GM12878 (cell line): ENCODE measurements around the gene BICC1. TPM values are rescaled to one million over a fixed set of nuclear protein-coding genes. Genes with fewer than 3 reads are reported as not detected.

Experiments used
- ATAC-seq: fragments of 200-7000 bp; cut with Tn5 transposase; 3 replicates; pipeline ENCODE4 v1.9.1; 2020; ENCODE audit warnings: mild to moderate bottlenecking, moderate library complexity
- BruUV-seq: library from RNA; stranded (reverse); fragments of 400-500 nt; replicated peaks from 2 replicates; lab custom pipeline; 2021; lab: Mats Ljungman, UMichigan
- CTCF ChIA-PET: fragments of 300-600 bp; sonication (Branson Sonifier 250); formaldehyde crosslinking; extraction: SDS; loops from one replicate; lab custom pipeline; 2021; ENCODE audit warnings: inconsistent platforms; lab: Yijun Ruan, JAX
- POLR2A ChIA-PET: fragments of 350-600 bp; formaldehyde crosslinking; extraction: SDS; loops from one replicate; lab custom pipeline; 2021; ENCODE audit warnings: inconsistent platforms; lab: Charles Lee
- RAD21 ChIA-PET: fragments of 300-600 bp; sonication (Branson Sonifier 250); formaldehyde crosslinking; loops from one replicate; lab custom pipeline; 2023; ENCODE audit warnings: antibody characterized with exemption; ENCODE audit not compliant: unreplicated experiment; lab: Charles Lee
- SMC1A ChIA-PET: fragments of 300-600 bp; sonication (Branson Sonifier 250); formaldehyde crosslinking; loops from one replicate; lab custom pipeline; 2023; ENCODE audit not compliant: unreplicated experiment, uncharacterized antibody; lab: Charles Lee
- DNase-seq: peaks from one replicate; pipeline ENCODE4 v3.0.0-alpha.2; 2011; ENCODE audit warnings: low read depth, low spot score
- FAIRE-seq: peaks from 3 replicates; lab custom pipeline; 2011; peaks lifted over from hg19 to GRCh38; lab: Jason Lieb, UNC
- H2AFZ ChIP-seq: 2 replicates; pipeline ENCODE4 v1.6.0; 2011; ENCODE audit warnings: low read depth, low read length, control low read depth; ENCODE audit not compliant: control insufficient read depth
- H3K27ac ChIP-seq: 2 replicates; pipeline ENCODE4 v1.5.1; 2011; ENCODE audit warnings: control low read depth; ENCODE audit not compliant: control insufficient read depth, insufficient read depth
- H3K27me3 ChIP-seq, 2 experiments: replicated peaks in 1 of 2; 2 replicates each; pipeline versions ENCODE4 v1.6.0 to v1.6.1; 2011; ENCODE audit warnings: low read length in 1 of 2; ENCODE audit not compliant: control insufficient read depth in 2 of 2, insufficient read depth in 2 of 2
- H3K36me3 ChIP-seq, 2 experiments: 2 replicates each; pipeline ENCODE4 v1.5.1; 2011; ENCODE audit warnings: low read length in 1 of 2; ENCODE audit not compliant: control insufficient read depth in 2 of 2, insufficient read depth in 2 of 2
- H3K4me1 ChIP-seq: 2 replicates; pipeline ENCODE4 v1.6.1; 2011; ENCODE audit warnings: mild to moderate bottlenecking, low read length, moderate library complexity, mixed read lengths; ENCODE audit not compliant: control insufficient read depth, insufficient read depth
- H3K4me2 ChIP-seq: 2 replicates; pipeline ENCODE4 v1.6.0; 2011; ENCODE audit warnings: control low read depth; ENCODE audit not compliant: control insufficient read depth, insufficient read depth
- H3K4me3 ChIP-seq: fragments of 200-600 bp; sonication (generic); 2 replicates; pipeline ENCODE4 v1.5.1; 2016
- H3K79me2 ChIP-seq: 2 replicates; pipeline ENCODE4 v1.6.0; 2011; ENCODE audit warnings: low read length; ENCODE audit not compliant: control insufficient read depth, insufficient read depth
- H3K9ac ChIP-seq: 2 replicates; pipeline ENCODE4 v1.8.0; 2011; ENCODE audit warnings: low read length, control low read depth, mixed read lengths; ENCODE audit not compliant: control insufficient read depth, insufficient read depth
- H3K9me3 ChIP-seq: replicated peaks from 3 replicates; pipeline ENCODE4 v1.5.1; 2011; ENCODE audit warnings: mild to moderate bottlenecking, low read length; ENCODE audit not compliant: control insufficient read depth, insufficient read depth
- H4K20me1 ChIP-seq: 2 replicates; pipeline ENCODE4 v1.6.0; 2011; ENCODE audit not compliant: control insufficient read depth, insufficient read depth
- CHD1 ChIP-seq: IDR thresholded peaks from 2 replicates; pipeline ENCODE4 v1.6.1; 2012; ENCODE audit warnings: low read depth, low read length, improper control_type of control experiment
- FOXM1 ChIP-seq: IDR thresholded peaks from 2 replicates; pipeline ENCODE4 v1.6.1; 2012; ENCODE audit warnings: low read depth, mild to moderate bottlenecking, inconsistent platforms, low read length, moderate library complexity
- HDAC2 ChIP-seq: fragments of 200-600 bp; sonication (generic); IDR thresholded peaks from 2 replicates; pipeline ENCODE4 v1.6.1; 2017
- KDM1A ChIP-seq: fragments of 200-600 bp; sonication (generic); IDR thresholded peaks from 2 replicates; pipeline ENCODE4 v1.6.1; 2016; ENCODE audit warnings: borderline replicate concordance
- NFYB ChIP-seq: IDR thresholded peaks from 2 replicates; pipeline ENCODE4 v1.6.1; 2011; ENCODE audit warnings: low read depth, mild to moderate bottlenecking, low read length, improper control_type of control experiment, moderate library complexity; ENCODE audit not compliant: insufficient read depth
- SMAD5 ChIP-seq: IDR thresholded peaks from 2 replicates; pipeline ENCODE4 v1.6.1; 2016; ENCODE audit warnings: antibody characterized with exemption, low read depth
- SUPT20H ChIP-seq: IDR thresholded peaks from 2 replicates; pipeline ENCODE4 v1.6.1; 2011; ENCODE audit warnings: low read depth, mild to moderate bottlenecking, low read length, moderate library complexity, borderline replicate concordance; ENCODE audit not compliant: control insufficient read depth
- TAF1 ChIP-seq: IDR thresholded peaks from 2 replicates; pipeline ENCODE4 v1.6.1; 2011; ENCODE audit warnings: mild to moderate bottlenecking, low read depth, low read length, borderline replicate concordance
- in situ Hi-C: fragments of 300-500 bp; cut with MboI; formaldehyde crosslinking; loops from 9 replicates; pipeline ENCODE4 v1.14.3; 2018; ENCODE audit warnings: mixed read lengths
- intact Hi-C: fragments of 100-400 bp; cut with micrococcal nuclease; formaldehyde crosslinking; loops from one replicate; pipeline ENCODE4 v1.14.2; 2022; ENCODE audit not compliant: unreplicated experiment
- polyA plus RNA-seq, 11 experiments: library from polyadenylated mRNA; depleted of rRNA in 4 of 11; unstranded in 6 of 11; stranded (reverse) in 5 of 11; fragments of >200 nt; fragmentation: Nextera tagmentation in 4 of 11; fragmentation: Illumina TruSeq in 1 of 11; extraction: Ambion mirVana in 4 of 11; extraction: Trizol in 1 of 11; gene quantifications; 1 replicate in 1 of 11; 2 replicates in 10 of 11; pipeline versions ENCODE4 v1.2.1 to v1.2.3, GENCODE V29; 2011 to 2016; ENCODE audit warnings: inconsistent platforms in 2 of 11, missing spikeins in 2 of 11, low read depth in 1 of 11
- total RNA-seq, 4 experiments: library from RNA; depleted of rRNA in 3 of 4; stranded (reverse); fragments of >200 nt in 3 of 4; fragmentation: Illumina TruSeq in 1 of 4; extraction: Trizol in 1 of 4; gene quantifications; 2 replicates each; pipeline versions ENCODE4 v1.2.1 to v1.2.3, GENCODE V29; 2013 to 2021
- TF ChIP-seq, protein P1 (sequence below): fragments of 450-650 bp; IDR thresholded peaks from 2 replicates; pipeline ENCODE4 v1.6.1; 2016; ENCODE audit warnings: mild to moderate bottlenecking
- TF ChIP-seq, protein P2 (sequence below): fragments of 450-650 bp; IDR thresholded peaks from 2 replicates; pipeline ENCODE4 v1.6.1; 2018; ENCODE audit warnings: borderline replicate concordance, mild to moderate bottlenecking; ENCODE audit not compliant: partially characterized antibody

Gene BICC1
- total and polyA plus RNA-seq, 10 of the 15 experiments (the other 5 are each of a cell fraction or from before 2014, with no cell fraction given), result 0.01 to 0.10 (median 0.04) TPM; not detected in 5

GRCh38 chr10:58543141-58543540 lies 30.5 kb downstream of the BICC1 start:
- no TSS peak for BruUV-seq
- intact Hi-C loops (no loop called here), in situ Hi-C loops (no loop called here)
- Histone ChIP-seq H3K79me2 (no peaks in the 10 kb centered on the region), H3K9ac (no peak overlapping the region), H2AFZ (no peak overlapping the region), H3K27me3 (no peaks in the 10 kb centered on the region), H3K27ac (no peak overlapping the region), H3K9me3 (no peaks in the 10 kb centered on the region), H3K4me2 (no peak overlapping the region), H4K20me1 (no peaks in the 10 kb centered on the region), H3K36me3 (no peaks in the 10 kb centered on the region), H3K4me1 (no peaks in the 10 kb centered on the region), H3K4me3 (no peak overlapping the region)
- ChIA-PET CTCF (no interaction called here), POLR2A (interaction anchor here (0.7 kb wide), 1 partner anchor 370 kb away, joined by 4 read pairs; no protein-coding TSS in a partner anchor), SMC1A (interaction anchor here (0.8 to 1.4 kb wide), 2 partner anchors 12 to 1042 kb away, joined by 3 to 6 read pairs; no protein-coding TSS in a partner anchor), RAD21 (no interaction called here)
- no peak for ATAC-seq
- FAIRE-seq, result no peak
- no peak for DNase-seq
- TF ChIP-seq, protein P1, sequence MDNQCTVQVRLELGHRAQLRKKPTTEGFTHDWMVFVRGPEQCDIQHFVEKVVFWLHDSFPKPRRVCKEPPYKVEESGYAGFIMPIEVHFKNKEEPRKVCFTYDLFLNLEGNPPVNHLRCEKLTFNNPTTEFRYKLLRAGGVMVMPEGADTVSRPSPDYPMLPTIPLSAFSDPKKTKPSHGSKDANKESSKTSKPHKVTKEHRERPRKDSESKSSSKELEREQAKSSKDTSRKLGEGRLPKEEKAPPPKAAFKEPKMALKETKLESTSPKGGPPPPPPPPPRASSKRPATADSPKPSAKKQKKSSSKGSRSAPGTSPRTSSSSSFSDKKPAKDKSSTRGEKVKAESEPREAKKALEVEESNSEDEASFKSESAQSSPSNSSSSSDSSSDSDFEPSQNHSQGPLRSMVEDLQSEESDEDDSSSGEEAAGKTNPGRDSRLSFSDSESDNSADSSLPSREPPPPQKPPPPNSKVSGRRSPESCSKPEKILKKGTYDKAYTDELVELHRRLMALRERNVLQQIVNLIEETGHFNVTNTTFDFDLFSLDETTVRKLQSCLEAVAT, result no peak
- TF ChIP-seq FOXM1 (no peak), SMAD5 (no peak), TAF1 (no peak), CHD1 (no peak), KDM1A (no peak), HDAC2 (no peak), SUPT20H (no peak), NFYB (no peak)
- TF ChIP-seq, protein P2, sequence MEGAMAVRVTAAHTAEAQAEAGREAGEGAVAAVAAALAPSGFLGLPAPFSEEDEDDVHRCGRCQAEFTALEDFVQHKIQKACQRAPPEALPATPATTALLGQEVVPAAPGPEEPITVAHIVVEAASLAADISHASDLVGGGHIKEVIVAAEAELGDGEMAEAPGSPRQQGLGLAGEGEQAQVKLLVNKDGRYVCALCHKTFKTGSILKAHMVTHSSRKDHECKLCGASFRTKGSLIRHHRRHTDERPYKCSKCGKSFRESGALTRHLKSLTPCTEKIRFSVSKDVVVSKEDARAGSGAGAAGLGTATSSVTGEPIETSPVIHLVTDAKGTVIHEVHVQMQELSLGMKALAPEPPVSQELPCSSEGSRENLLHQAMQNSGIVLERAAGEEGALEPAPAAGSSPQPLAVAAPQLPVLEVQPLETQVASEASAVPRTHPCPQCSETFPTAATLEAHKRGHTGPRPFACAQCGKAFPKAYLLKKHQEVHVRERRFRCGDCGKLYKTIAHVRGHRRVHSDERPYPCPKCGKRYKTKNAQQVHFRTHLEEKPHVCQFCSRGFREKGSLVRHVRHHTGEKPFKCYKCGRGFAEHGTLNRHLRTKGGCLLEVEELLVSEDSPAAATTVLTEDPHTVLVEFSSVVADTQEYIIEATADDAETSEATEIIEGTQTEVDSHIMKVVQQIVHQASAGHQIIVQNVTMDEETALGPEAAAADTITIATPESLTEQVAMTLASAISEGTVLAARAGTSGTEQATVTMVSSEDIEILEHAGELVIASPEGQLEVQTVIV, result no peak
